Liver (tissue), 9 donors: Measurements from ENCODE around the gene GRIFIN. TPM values are rescaled to one million over a fixed set of nuclear protein-coding genes. Genes with fewer than 3 reads are reported as not detected.

Source experiments
- DNase-seq: peaks from one replicate; pipeline ENCODE4 v3.0.0-alpha.2; 2017; ENCODE audit warnings: low spot score
- H3K27ac ChIP-seq, 2 donors: one replicate each; pipeline ENCODE4 v1.7.0; 2013; ENCODE audit warnings: inconsistent platforms in 2 of 2, low read length in 2 of 2, control low read depth in 1 of 2, low read depth in 1 of 2, mild to moderate bottlenecking in 1 of 2
- H3K27me3 ChIP-seq, 4 donors: one replicate each; pipeline versions ENCODE4 v1.6.1 to v1.7.0; 2013; ENCODE audit warnings: low read length in 3 of 4, inconsistent platforms in 1 of 4, mild to moderate bottlenecking in 1 of 4, moderate library complexity in 1 of 4; ENCODE audit not compliant: control insufficient read depth in 4 of 4, insufficient read depth in 4 of 4
- H3K36me3 ChIP-seq, 4 donors: one replicate each; pipeline versions ENCODE4 v1.6.1 to v1.7.0; 2013; ENCODE audit warnings: low read length in 3 of 4, mild to moderate bottlenecking in 3 of 4, low read depth in 1 of 4, moderate library complexity in 1 of 4; ENCODE audit not compliant: control insufficient read depth in 4 of 4, insufficient read depth in 3 of 4
- H3K4me1 ChIP-seq, 4 donors: one replicate each; pipeline versions ENCODE4 v1.6.1 to v1.7.0; 2013; ENCODE audit warnings: low read length in 3 of 4, mild to moderate bottlenecking in 3 of 4, moderate library complexity in 1 of 4; ENCODE audit not compliant: control insufficient read depth in 4 of 4, insufficient read depth in 4 of 4
- H3K4me3 ChIP-seq, 3 donors: one replicate each; pipeline versions ENCODE4 v1.6.1 to v1.7.0; 2013; ENCODE audit warnings: low read length in 3 of 3, control low read depth in 1 of 3, low read depth in 1 of 3, mild to moderate bottlenecking in 1 of 3
- H3K9ac ChIP-seq, 2 donors: one replicate each; pipeline ENCODE4 v1.7.0; 2013; ENCODE audit warnings: low read length in 2 of 2, mild to moderate bottlenecking in 2 of 2, moderate library complexity in 2 of 2, control low read depth in 1 of 2, low read depth in 1 of 2
- H3K9me3 ChIP-seq, 4 donors: one replicate each; pipeline versions ENCODE4 v1.6.1 to v1.7.0; 2013; ENCODE audit warnings: low read length in 3 of 4; ENCODE audit not compliant: control insufficient read depth in 4 of 4
- ATF3 ChIP-seq: IDR thresholded peaks from 2 replicates; pipeline ENCODE4 v1.6.1; 2016; ENCODE audit warnings: antibody characterized with exemption
- CTCF ChIP-seq: fragments of 150-350 bp; IDR thresholded peaks from 2 replicates; pipeline ENCODE4 v1.5.1; 2017; ENCODE audit warnings: improper control_type of control experiment, low read depth, low read length; ENCODE audit not compliant: missing input control
- EGR1 ChIP-seq, 2 donors: IDR thresholded peaks; 2 replicates each; pipeline ENCODE4 v1.6.1; 2016 to 2018; ENCODE audit warnings: antibody characterized with exemption in 2 of 2, low read depth in 2 of 2
- FOXA1 ChIP-seq: IDR thresholded peaks from 2 replicates; pipeline ENCODE4 v1.6.1; 2016; ENCODE audit warnings: antibody characterized with exemption
- FOXA2 ChIP-seq: IDR thresholded peaks from 2 replicates; pipeline ENCODE4 v1.6.1; 2016; ENCODE audit warnings: antibody characterized with exemption
- GABPA ChIP-seq, 2 donors: IDR thresholded peaks in 1 of 2; conservative IDR thresholded peaks in 1 of 2; 2 replicates each; pipeline ENCODE4 v1.6.1; 2016; ENCODE audit warnings: antibody characterized with exemption in 2 of 2, mild to moderate bottlenecking in 1 of 2, moderate library complexity in 1 of 2
- HNF4A ChIP-seq, 2 donors: conservative IDR thresholded peaks; 2 replicates each; pipeline ENCODE4 v1.6.1; 2016; ENCODE audit warnings: antibody characterized with exemption in 2 of 2, mild to moderate bottlenecking in 2 of 2
- HNF4G ChIP-seq: IDR thresholded peaks from 2 replicates; pipeline ENCODE4 v1.6.1; 2016; ENCODE audit warnings: antibody characterized with exemption
- JUND ChIP-seq, 2 donors: IDR thresholded peaks; 2 replicates each; pipeline ENCODE4 v1.6.1; 2016; ENCODE audit warnings: antibody characterized with exemption in 2 of 2
- NR2F2 ChIP-seq: IDR thresholded peaks from 2 replicates; pipeline ENCODE4 v1.6.1; 2016; ENCODE audit warnings: antibody characterized with exemption
- RAD21 ChIP-seq, 2 donors: IDR thresholded peaks; 2 replicates each; pipeline ENCODE4 v1.6.1; 2016; ENCODE audit warnings: antibody characterized with exemption in 2 of 2, mild to moderate bottlenecking in 2 of 2
- RXRA ChIP-seq, 2 donors: IDR thresholded peaks; 2 replicates each; pipeline ENCODE4 v1.6.1; 2017 to 2018; ENCODE audit warnings: antibody characterized with exemption in 2 of 2, mild to moderate bottlenecking in 1 of 2
- SP1 ChIP-seq: IDR thresholded peaks from 2 replicates; pipeline ENCODE4 v1.6.1; 2018; ENCODE audit warnings: antibody characterized with exemption, mild to moderate bottlenecking
- TAF1 ChIP-seq: conservative IDR thresholded peaks from 2 replicates; pipeline ENCODE4 v1.6.1; 2016; ENCODE audit warnings: antibody characterized with exemption, mild to moderate bottlenecking
- YY1 ChIP-seq: IDR thresholded peaks from 2 replicates; pipeline ENCODE4 v1.6.1; 2016; ENCODE audit warnings: antibody characterized with exemption, mild to moderate bottlenecking
- WGBS: extraction: QIAGEN DNeasy Blood & Tissue Kit; methylation state at CpG from one replicate; pipeline ENCODE4 v1.1.7; 2013; 5-methylcytosine and 5-hydroxymethylcytosine counted together
- polyA plus RNA-seq, 2 donors: library from polyadenylated mRNA; stranded (reverse) in 1 of 2; unstranded in 1 of 2; fragments of 200-250 nt in 1 of 2; fragments of >200 nt in 1 of 2; fragmentation: Nextera tagmentation in 1 of 2; extraction: Ambion mirVana in 1 of 2; gene quantifications; one replicate each; pipeline versions ENCODE4 v1.2.1 to v1.2.3, GENCODE V29; 2013 to 2015
- total RNA-seq, 2 donors: library from RNA; depleted of rRNA; stranded (reverse); fragments of >200 nt; gene quantifications; one replicate each; pipeline ENCODE4 v1.2.3, GENCODE V29; 2014
- TF ChIP-seq, protein P1 (sequence below): IDR thresholded peaks from 2 replicates; pipeline ENCODE4 v1.6.1; 2016; ENCODE audit warnings: antibody characterized with exemption
- TF ChIP-seq, protein P2 (sequence below): IDR thresholded peaks from 2 replicates; pipeline ENCODE4 v1.6.1; 2016; ENCODE audit warnings: antibody characterized with exemption
- TF ChIP-seq, protein P3 (sequence below): IDR thresholded peaks from 2 replicates; pipeline ENCODE4 v1.6.1; 2016; ENCODE audit warnings: antibody characterized with exemption, mild to moderate bottlenecking
- donor health status: healthy.
- donor health status: healthy.
- donor health status: healthy.
- donor health status: healthy.
- donor health status: healthy.

GRIFIN gene
- total and polyA plus RNA-seq, 4 donors: not detected

GRCh38 chr7:2436341-2437104, 39.7 kb downstream of the GRIFIN start:
- Histone ChIP-seq H3K27ac (no peak overlapping the region), H3K9ac (no peak overlapping the region), H3K4me1 (no peaks in the 10 kb centered on the region), H3K9me3 (no peaks in the 10 kb centered on the region), H3K4me3 (no peak overlapping the region), H3K36me3 (peaks cover 8 to 28% (median 13%) of the 10 kb centered on the region in 4 donors), H3K27me3 (no peaks in the 10 kb centered on the region)
- TF ChIP-seq TAF1: no peak
- no peak for TF ChIP-seq NR2F2
- TF ChIP-seq, protein P1, sequence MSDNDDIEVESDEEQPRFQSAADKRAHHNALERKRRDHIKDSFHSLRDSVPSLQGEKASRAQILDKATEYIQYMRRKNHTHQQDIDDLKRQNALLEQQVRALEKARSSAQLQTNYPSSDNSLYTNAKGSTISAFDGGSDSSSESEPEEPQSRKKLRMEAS: no peak
- no peak for TF ChIP-seq SP1
- TF ChIP-seq, protein P2, sequence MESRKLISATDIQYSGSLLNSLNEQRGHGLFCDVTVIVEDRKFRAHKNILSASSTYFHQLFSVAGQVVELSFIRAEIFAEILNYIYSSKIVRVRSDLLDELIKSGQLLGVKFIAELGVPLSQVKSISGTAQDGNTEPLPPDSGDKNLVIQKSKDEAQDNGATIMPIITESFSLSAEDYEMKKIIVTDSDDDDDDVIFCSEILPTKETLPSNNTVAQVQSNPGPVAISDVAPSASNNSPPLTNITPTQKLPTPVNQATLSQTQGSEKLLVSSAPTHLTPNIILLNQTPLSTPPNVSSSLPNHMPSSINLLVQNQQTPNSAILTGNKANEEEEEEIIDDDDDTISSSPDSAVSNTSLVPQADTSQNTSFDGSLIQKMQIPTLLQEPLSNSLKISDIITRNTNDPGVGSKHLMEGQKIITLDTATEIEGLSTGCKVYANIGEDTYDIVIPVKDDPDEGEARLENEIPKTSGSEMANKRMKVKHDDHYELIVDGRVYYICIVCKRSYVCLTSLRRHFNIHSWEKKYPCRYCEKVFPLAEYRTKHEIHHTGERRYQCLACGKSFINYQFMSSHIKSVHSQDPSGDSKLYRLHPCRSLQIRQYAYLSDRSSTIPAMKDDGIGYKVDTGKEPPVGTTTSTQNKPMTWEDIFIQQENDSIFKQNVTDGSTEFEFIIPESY: no peak
- no peak for TF ChIP-seq HNF4G
- no peak for TF ChIP-seq ATF3
- TF ChIP-seq RXRA (IDR thresholded peaks at IDR 0.05): no peak
- no peak for TF ChIP-seq GABPA (IDR thresholded peaks at IDR 0.05 in 1 of 2, conservative IDR thresholded peaks at IDR 0.05 in 1 of 2)
- no peak for TF ChIP-seq HNF4A (conservative IDR thresholded peaks at IDR 0.05)
- TF ChIP-seq RAD21 (IDR thresholded peaks at IDR 0.05): no peak
- 91% methylated on average over 25 of the region's 25 CpGs for WGBS
- no peak for DNase-seq

DNA sequence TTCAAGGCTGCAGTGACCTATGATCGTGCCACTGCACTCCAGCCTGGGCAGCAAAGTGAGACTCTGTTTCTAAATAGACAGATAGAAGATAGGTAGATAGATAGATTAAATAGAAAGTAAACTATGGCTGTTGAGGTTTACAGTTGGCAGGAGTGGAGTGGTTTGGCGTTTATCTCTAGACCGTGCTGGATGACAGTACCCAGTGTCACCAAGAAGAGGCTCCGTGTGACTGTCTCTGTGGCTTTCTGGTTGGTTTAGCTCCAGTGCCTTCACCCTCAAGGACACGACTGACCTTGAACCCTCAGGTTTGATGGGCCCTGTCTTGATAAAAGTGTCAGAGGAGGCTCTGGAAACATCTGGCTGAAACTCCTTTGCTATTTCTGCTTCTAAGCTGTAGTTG, 41.1 kb downstream of the GRIFIN start:
- no peak for DNase-seq
- TF ChIP-seq, protein P3, sequence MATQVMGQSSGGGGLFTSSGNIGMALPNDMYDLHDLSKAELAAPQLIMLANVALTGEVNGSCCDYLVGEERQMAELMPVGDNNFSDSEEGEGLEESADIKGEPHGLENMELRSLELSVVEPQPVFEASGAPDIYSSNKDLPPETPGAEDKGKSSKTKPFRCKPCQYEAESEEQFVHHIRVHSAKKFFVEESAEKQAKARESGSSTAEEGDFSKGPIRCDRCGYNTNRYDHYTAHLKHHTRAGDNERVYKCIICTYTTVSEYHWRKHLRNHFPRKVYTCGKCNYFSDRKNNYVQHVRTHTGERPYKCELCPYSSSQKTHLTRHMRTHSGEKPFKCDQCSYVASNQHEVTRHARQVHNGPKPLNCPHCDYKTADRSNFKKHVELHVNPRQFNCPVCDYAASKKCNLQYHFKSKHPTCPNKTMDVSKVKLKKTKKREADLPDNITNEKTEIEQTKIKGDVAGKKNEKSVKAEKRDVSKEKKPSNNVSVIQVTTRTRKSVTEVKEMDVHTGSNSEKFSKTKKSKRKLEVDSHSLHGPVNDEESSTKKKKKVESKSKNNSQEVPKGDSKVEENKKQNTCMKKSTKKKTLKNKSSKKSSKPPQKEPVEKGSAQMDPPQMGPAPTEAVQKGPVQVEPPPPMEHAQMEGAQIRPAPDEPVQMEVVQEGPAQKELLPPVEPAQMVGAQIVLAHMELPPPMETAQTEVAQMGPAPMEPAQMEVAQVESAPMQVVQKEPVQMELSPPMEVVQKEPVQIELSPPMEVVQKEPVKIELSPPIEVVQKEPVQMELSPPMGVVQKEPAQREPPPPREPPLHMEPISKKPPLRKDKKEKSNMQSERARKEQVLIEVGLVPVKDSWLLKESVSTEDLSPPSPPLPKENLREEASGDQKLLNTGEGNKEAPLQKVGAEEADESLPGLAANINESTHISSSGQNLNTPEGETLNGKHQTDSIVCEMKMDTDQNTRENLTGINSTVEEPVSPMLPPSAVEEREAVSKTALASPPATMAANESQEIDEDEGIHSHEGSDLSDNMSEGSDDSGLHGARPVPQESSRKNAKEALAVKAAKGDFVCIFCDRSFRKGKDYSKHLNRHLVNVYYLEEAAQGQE: no peak
- TF ChIP-seq EGR1 (IDR thresholded peaks at IDR 0.05; ENCODE audit: low read depth in 2 of 2) (no peak), RXRA (IDR thresholded peaks at IDR 0.05) (no peak), GABPA (IDR thresholded peaks at IDR 0.05 in 1 of 2, conservative IDR thresholded peaks at IDR 0.05 in 1 of 2) (no peak), RAD21 (IDR thresholded peaks at IDR 0.05) (no peak), SP1 (no peak), TAF1 (no peak), ATF3 (no peak), FOXA1 (no peak), CTCF (no peak), FOXA2 (no peak), JUND (IDR thresholded peaks at IDR 0.05) (no peak), NR2F2 (no peak), HNF4A (conservative IDR thresholded peaks at IDR 0.05) (no peak), HNF4G (no peak), YY1 (no peak)
- TF ChIP-seq, protein P2: no peak
- TF ChIP-seq, protein P1: no peak
- Histone ChIP-seq H3K27me3 (no peaks in the 10 kb centered on the region), H3K36me3 (peaks cover 8 to 28% (median 13%) of the 10 kb centered on the region in 4 donors), H3K9me3 (no peaks in the 10 kb centered on the region), H3K9ac (no peak overlapping the region), H3K4me1 (no peaks in the 10 kb centered on the region), H3K27ac (no peak overlapping the region), H3K4me3 (no peak overlapping the region)
- WGBS: 90% methylated on average over 5 of the region's 5 CpGs
